ENCODE results near the gene SMARCAD1. TPM values are rescaled to one million over a fixed set of nuclear protein-coding genes. Genes with fewer than 3 reads are reported as not detected.
"Not testable (repeated sequence)": the region's sequence is repeated elsewhere in the genome, so short reads cannot be mapped to it uniquely, and the experiment has no call there.

SMARCAD1 gene
- total RNA-seq, 1 donor from 2014 or later: 35.6 TPM

- no peak for DNase-seq (ENCODE audit: low spot score)
These were observed 82.6 kb downstream of the SMARCAD1 start for GRCh38 chr4:94290245-94290644.

GRCh38 chr4:94293981-94294380, 86.3 kb downstream of the SMARCAD1 start:
- not testable (repeated sequence) for DNase-seq (ENCODE audit: low spot score)

- not testable (repeated sequence) for DNase-seq (ENCODE audit: low spot score)
These were observed 87.8 kb downstream of the SMARCAD1 start for GRCh38 chr4:94295473-94295872.

DNA sequence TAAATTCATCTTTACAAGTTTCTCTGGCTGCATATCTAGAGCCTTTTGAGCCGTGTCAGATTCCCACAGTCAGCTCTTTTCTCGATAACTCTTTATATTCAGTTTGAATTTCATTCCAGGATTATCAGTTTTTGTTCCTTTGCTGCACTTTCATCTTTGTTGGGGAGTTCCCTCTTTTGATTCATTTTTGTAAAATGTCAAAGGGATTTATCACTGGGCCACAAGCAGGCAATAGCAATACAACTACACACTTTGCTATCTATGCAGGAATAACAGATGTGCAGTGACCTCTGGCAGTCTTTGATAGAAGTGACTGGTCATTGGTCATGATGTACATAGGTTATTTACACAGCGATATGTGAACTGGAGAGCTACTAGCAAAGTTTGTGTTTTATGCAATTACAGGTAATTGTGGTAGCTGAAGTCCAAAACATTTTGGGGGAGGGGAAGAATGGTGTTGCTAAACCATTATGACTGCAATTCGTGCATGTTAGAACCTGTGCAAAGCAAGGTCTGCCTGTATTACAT, 91.1 kb downstream of the SMARCAD1 start:
- peak; percentile 22 for DNase-seq (ENCODE audit: low spot score)

GRCh38 chr4:94302191-94302590, 94.5 kb downstream of the SMARCAD1 start:
- DNase-seq (ENCODE audit: low spot score): no peak

GRCh38 chr4:94304365-94304971, 96.8 kb downstream of the SMARCAD1 start:
- peak; percentile 48 for DNase-seq (ENCODE audit: low spot score)

DNA sequence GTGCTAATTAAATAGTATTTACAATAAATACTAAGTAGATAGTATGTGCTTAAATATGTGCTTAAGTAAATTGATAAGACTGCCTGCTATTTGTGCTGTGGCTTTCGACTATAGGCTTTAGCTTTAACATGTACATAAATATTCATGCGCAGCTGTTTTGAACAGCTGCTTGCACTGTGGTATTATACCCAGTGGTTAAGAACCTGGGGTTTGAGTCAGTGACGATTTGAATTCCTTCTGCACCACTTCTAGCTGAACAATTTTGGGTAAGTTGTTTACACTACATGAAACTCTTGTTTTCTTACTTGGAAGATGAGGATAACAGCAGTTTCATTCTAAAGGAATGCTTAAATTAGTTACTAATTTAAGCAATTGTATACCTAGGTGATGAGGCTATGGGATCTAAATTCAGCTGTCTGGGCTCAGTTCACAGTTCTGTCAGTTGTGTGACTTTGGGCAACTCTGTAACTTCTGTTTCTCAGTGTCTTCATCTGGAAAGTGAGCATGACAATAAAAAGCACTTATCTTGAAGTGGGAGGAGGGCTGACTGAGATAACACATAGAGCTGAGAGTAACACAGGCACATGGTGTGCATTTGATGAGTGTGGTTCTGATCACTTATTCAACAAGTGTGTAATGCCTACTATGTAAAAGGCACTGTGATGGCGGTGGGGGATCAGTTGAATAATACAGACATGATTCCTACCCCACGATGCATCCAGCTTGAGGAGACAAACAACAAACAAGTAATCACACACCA, 98.0 kb downstream of the SMARCAD1 start:
- DNase-seq (ENCODE audit: low spot score): peak; percentile 38

GRCh38 chr4:94306713-94307112, 99.0 kb downstream of the SMARCAD1 start:
- no peak for DNase-seq (ENCODE audit: low spot score)

DNA sequence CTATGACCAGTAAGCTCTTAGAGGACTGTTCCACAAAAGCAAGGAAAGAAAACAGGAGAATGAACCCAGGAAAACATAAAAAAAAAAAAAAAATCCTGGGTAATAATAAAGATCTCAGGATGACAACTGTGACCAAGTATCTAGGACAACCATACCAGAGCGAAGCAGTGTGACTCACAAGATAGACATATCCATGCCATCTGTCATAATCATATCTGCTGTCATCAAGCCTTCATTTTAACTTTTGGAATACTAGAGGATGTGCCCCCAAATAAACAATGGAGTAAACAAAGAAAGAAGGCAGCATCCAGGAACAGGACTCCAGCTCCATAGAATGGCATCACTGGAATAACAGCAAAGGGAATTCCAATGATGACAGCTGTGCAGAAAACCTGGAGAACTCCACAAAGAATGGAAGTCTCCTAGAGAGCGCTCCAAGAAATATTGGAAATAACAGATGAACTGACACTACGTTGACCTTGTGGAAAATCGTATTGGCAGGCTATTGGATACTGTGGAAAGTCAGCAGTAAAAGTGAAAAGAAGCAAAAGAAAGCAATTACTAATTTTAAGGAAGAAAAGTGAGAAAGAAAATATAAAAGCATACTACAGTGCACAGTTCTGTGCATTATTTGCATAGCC, 99.7 kb downstream of the SMARCAD1 start:
- no peak for DNase-seq (ENCODE audit: low spot score)

- DNase-seq (ENCODE audit: low spot score): not testable (repeated sequence)
These were observed 112.3 kb downstream of the SMARCAD1 start for GRCh38 chr4:94319927-94320326.

- no peak for DNase-seq (ENCODE audit: low spot score)
These were observed 118.2 kb downstream of the SMARCAD1 start for GRCh38 chr4:94325835-94326234.

- no peak for DNase-seq (ENCODE audit: low spot score)
These were observed 122.3 kb downstream of the SMARCAD1 start for GRCh38 chr4:94329933-94330332.

GRCh38 chr4:94332983-94333590, 125.4 kb downstream of the SMARCAD1 start:
- DNase-seq (ENCODE audit: low spot score): no peak

DNA sequence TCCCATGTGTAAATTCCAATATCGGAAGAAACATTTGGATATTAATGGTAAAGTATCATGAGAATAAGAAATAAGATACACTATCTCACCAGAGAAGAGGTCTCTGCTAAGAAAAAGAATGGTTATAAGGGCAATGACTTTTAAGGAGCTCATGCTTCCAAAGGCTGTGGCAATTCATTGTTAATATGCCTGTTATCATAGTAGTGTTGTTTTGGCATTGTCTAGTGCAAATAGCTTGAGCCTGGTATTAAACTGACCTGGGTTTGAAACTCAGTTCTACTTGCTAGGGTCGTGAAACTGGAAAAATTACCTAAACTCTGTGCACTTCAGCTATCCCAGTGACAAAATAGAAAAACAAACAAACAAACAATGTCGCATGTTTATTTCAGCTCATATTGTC, 126.2 kb downstream of the SMARCAD1 start:
- no peak for DNase-seq (ENCODE audit: low spot score)

- DNase-seq (ENCODE audit: low spot score): no peak
These were observed 126.8 kb downstream of the SMARCAD1 start for GRCh38 chr4:94334476-94334875.

DNA sequence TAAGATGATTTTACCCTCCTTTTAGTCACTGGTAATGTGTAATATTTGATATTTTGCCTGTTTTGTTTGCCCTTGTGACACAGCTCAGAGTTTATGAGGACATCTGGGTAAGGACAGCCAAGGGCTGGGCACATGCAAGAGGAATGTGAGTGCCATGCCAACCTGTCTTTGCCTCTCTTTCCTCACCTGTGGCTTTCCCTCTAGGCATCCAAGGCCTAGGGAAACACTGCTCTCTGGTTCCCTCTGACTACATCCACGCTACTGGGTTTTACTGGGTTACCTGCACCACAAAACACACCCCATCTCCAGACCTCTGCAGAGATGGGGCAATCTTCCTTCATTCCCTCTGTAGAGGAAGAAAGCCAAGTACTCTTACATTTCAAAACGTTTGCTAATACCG, 127.3 kb downstream of the SMARCAD1 start:
- no peak for DNase-seq (ENCODE audit: low spot score)

DNA sequence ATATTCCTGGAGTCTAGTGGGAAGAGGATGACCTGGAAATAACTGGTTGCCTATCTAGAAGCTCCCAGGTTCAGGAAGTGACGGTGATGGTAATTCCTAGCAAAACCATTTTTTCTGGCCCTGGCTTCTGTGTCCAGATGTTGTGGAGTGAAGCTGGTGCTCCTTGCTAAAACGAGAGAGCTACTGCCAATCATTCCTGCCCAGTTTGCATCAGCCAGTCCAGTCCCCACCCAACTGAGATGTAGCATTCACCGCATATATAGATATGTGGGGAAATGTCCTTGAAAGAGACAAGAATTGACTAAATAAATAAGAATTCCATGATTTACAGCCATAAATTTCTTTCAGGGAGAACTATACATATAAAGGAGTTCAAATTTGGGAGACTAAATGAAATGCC, 128.6 kb downstream of the SMARCAD1 start:
- no peak for DNase-seq (ENCODE audit: low spot score)

DNA sequence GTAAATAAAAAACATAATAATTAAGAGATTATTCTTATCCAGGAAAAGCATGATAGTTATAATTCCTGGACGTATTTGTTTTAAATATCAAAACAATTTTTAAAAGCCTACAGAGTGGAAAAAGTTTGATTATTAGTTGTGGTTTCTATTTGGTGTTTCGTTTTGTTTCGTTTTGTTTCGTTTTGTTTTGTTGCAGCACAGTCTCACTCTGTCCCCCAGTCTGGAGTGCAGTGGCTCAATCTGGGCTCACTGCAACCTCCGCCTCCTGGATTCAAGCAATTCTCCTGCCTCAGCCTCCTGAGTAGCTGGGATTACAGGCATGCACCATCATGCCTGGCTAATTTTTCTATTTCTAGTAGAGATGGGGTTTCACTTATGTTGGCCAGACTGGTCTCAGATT, 129.1 kb downstream of the SMARCAD1 start:
- not testable (repeated sequence) for DNase-seq (ENCODE audit: low spot score)

GRCh38 chr4:94338681-94339351, 131.2 kb downstream of the SMARCAD1 start:
- DNase-seq (ENCODE audit: low spot score): no peak

DNA sequence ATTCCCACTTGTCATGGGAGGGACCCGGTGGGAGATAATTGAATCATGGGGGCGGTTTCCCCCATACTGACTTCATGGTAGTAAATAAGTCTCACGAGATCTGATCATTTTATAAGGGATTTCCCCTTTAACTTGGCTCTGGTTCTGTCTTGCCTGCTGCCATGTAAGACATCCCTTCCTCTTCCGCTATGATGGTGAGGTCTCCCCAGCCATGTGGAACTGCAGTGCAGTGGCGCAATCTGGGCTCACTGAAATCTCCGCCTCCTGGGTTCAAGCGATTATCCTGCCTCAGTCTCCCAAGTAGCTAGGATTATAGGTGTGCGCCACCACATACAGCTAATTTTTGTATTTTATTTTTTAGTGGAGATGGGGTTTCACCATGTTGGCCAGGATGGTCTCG, 132.1 kb downstream of the SMARCAD1 start:
- no peak for DNase-seq (ENCODE audit: low spot score)
